Measurements from ENCODE around the gene SSB. TPM values are rescaled to one million over a fixed set of nuclear protein-coding genes. Genes with fewer than 3 reads are reported as not detected.
"Not testable (repeated sequence)": the region's sequence is repeated elsewhere in the genome, so short reads cannot be mapped to it uniquely, and the experiment has no call there.

SSB gene
- total and polyA plus RNA-seq, 9 donors: 76.4 to 128 (median 115) TPM

DNA sequence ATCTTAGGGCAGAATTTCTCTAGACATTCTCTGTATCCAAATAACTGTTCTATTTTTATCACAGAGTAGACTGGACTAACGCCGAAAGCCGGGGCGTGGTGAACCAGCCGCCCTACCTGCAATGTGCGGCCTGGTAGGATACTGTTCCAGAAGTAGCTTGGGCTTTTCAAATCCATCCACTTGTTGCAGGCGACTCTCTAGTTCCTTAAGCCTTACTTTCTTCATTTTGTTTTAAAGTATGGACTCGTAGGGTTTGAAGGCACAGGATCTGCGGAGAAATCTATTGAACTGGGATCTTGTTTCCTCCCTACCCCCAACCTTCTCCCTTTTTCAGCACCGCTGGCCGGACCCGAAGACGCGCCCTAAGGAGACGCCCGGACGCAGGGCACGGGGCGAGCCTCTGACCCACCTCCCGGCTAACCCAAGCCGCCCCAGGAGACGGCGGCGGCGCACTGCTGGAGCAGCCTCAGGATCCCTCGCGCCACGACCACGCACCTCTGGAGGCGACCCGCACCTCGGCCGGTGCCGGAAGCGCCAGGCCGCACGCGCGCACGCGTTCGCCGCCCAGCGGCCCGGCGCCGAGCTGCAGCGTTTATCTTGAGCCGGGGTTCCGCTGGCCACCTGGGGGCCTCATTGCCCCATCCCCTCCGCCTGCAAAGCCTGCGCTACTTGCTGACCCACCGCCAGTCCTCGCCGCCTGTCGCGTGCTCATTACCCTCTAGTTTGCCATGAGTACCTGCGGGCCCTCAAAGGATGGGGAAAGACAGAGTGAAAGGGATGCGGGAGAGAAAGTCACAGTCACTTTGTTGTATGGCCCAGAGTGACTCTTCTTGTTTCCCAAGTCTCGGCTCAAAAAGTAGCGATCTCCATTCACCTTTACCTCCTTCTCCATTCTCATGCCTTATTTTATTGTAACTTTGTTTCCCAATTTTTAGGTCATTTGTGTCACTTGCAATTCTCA is 26.0 kb downstream of the SSB start, which contains the start of gene METTL5:
METTL5 (minus strand) TSS at position 533 of the 961 bp plus-strand sequence; CDS start at position 225, 308 bp downstream.
- peaks cover 3% of the 10 kb centered on the region for H3K36me3 ChIP-seq (ENCODE audit: control insufficient read depth, insufficient read depth, low read length)
- no peaks in the 10 kb centered on the region for H3K27me3 ChIP-seq (ENCODE audit: control insufficient read depth, insufficient read depth, low read length)
- no peaks in the 10 kb centered on the region for H3K9me3 ChIP-seq (replicated peaks; ENCODE audit: control insufficient read depth, low read depth, low read length)
- peak; percentile 91 for DNase-seq
- H3K4me3 ChIP-seq (ENCODE audit: low read length): peak within 1 kb of the TSS; percentile 79
- under 1% methylated on average over 53 of the region's 61 CpGs for WGBS (ENCODE audit: insufficient coverage)
- peaks cover 11% of the 10 kb centered on the region for H3K4me1 ChIP-seq (ENCODE audit: control insufficient read depth, insufficient read depth, low read length)
- peak within 1 kb of the TSS; percentile 88 for H3K27ac ChIP-seq (ENCODE audit: low read length)

DNA sequence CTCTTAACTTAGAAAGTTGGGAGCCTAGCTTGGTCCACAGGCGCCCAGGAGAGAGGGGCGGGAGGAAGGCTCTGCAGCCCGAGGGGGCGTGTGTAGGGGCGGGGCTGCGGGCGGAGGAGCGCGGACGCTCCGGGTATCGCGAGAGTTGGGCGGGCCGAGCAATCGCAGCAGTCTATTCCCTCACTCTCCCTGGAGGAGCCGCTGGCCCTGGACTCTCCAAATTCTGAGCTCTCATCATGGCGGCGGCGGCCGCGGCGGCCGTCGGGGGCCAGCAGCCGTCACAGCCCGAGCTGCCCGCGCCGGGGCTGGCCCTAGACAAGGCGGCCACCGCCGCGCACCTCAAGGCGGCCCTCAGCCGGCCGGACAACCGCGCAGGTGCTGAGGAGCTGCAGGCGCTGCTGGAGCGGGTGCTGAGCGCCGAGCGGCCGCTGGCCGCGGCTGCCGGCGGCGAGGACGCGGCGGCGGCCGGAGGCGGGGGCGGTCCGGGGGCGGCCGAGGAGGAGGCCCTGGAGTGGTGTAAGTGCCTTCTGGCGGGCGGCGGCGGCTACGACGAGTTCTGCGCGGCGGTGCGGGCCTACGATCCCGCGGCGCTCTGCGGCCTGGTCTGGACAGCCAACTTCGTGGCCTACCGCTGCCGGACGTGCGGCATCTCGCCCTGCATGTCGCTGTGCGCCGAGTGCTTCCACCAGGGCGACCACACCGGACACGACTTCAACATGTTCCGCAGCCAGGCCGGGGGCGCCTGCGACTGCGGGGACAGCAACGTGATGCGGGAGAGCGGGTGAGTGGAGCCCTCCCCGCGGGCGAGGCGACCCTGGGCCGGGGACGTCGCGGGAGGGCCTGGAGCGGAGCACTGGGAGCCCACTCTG is 28.8 kb downstream of the SSB start, which contains the start of gene UBR3:
UBR3 (plus strand) TSS at position 183 of the 869 bp plus-strand sequence; CDS start at position 237, 54 bp downstream.
- Histone ChIP-seq H3K4me3 (ENCODE audit: low read length) (peak within 1 kb of the TSS; percentile 78), H3K36me3 (ENCODE audit: control insufficient read depth, insufficient read depth, low read length) (no peaks in the 10 kb centered on the region), H3K4me1 (ENCODE audit: control insufficient read depth, insufficient read depth, low read length) (peaks cover 11% of the 10 kb centered on the region), H3K27me3 (ENCODE audit: control insufficient read depth, insufficient read depth, low read length) (no peaks in the 10 kb centered on the region), H3K27ac (ENCODE audit: low read length) (peak within 1 kb of the TSS; percentile 77), H3K9me3 (replicated peaks; ENCODE audit: control insufficient read depth, low read depth, low read length) (no peaks in the 10 kb centered on the region)
- WGBS (ENCODE audit: insufficient coverage): under 1% methylated on average over 97 of the region's 104 CpGs
- peak; percentile 99 for DNase-seq

DNA sequence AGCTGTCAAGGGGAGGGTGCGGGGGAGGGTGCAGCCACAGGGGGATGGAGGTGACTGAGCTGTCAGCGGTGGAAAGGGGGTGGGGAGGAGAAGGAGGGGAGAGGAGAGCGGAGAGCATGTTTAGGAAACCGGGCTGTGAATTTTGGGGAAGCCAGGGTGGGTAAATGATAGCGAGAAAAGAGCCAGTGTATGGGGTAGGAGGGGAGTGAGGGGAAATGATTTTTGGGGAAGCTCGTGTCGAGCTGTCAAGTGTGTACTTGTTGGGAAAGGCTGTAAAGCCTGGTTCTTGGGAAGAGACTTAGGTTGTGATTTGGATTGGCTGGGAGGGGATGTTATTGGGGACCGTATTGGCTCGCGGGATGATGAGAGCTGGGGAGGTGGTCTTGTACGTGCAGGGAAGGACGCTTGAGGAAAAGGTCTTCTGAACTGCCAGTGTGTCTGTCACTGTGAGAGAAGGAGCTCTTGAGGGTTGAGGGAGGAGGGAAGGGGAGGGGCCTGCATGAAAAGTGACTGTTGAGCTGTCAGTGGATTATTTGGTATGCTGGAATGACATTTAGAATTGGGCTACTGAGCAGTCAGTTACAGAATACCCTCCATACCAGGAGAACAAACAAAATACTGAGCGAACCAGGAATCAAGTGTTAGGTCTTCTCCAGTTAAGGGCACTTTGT is 29.6 kb downstream of the SSB start:
- Histone ChIP-seq H3K9me3 (replicated peaks; ENCODE audit: control insufficient read depth, low read depth, low read length) (no peaks in the 10 kb centered on the region), H3K4me3 (ENCODE audit: low read length) (peak overlapping the region; percentile 78), H3K27me3 (ENCODE audit: control insufficient read depth, insufficient read depth, low read length) (no peaks in the 10 kb centered on the region), H3K27ac (ENCODE audit: low read length) (peak overlapping the region; percentile 77), H3K4me1 (ENCODE audit: control insufficient read depth, insufficient read depth, low read length) (peaks cover 11% of the 10 kb centered on the region), H3K36me3 (ENCODE audit: control insufficient read depth, insufficient read depth, low read length) (no peaks in the 10 kb centered on the region)
- WGBS (ENCODE audit: insufficient coverage): under 1% methylated on average over 12 of the region's 13 CpGs
- peak; percentile 62 for DNase-seq

DNA sequence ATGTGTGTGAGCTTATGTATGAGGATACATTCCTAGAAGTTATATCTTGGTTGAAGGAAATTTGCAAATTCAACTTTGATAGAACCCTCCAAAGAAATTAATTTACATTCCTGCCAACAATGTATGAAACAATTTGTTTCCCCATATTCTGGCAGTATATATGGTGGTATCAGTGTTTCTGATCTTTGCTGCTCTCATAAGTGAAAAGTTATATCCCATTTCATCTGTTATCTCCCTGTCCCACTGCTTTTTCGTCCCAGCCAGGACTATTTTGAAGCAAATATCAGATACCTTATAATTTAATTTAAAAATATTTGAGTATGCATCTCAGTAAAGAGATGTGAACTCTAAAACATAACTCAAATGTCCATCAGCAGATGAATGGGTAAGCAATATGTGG is 35.7 kb downstream of the SSB start:
- Histone ChIP-seq H3K36me3 (ENCODE audit: control insufficient read depth, insufficient read depth, low read length) (no peaks in the 10 kb centered on the region), H3K4me3 (ENCODE audit: low read length) (no peak overlapping the region), H3K4me1 (ENCODE audit: control insufficient read depth, insufficient read depth, low read length) (no peaks in the 10 kb centered on the region), H3K27me3 (ENCODE audit: control insufficient read depth, insufficient read depth, low read length) (no peaks in the 10 kb centered on the region), H3K27ac (ENCODE audit: low read length) (no peak overlapping the region), H3K9me3 (replicated peaks; ENCODE audit: control insufficient read depth, low read depth, low read length) (no peaks in the 10 kb centered on the region)
- DNase-seq: no peak
- no CpG with 5 or more reads among the region's 1 CpG for WGBS (ENCODE audit: insufficient coverage)

DNA sequence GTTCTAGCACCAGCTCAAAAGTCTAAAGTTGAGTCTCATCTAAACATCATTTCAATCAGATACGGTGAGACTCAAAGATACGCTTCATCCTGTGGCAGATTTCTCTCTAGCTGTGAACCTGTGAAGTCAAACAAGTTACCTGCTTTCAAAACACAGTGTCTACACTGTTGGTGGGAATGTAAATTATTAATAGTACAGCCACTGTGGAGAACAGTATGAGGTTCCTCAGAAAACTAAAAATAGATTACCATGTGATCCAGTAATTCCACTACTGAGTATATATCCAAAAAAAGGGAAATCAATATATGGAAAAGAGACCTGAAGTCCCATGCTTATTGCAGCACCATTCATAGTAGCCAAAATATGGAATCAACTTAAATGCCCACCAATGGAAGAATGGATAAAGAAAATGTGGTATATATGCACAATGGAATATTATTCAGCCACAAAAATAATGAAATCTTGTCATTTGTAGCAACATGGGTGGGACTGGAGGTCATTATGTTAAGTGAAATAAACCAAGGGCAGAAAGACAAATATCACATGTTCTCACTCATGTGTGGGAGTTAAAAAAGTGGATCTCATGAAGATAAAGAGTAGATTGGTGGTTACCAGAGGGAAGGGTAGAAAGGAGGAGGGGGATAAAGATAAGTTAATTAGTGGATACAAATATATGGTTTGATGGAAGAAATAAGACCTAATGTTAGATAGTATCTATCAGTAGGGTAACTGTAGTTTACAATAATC is 40.2 kb downstream of the SSB start:
- H3K9me3 ChIP-seq (replicated peaks; ENCODE audit: control insufficient read depth, low read depth, low read length): no peaks in the 10 kb centered on the region
- no peak overlapping the region for H3K4me3 ChIP-seq (ENCODE audit: low read length)
- no CpG with 5 or more reads among the region's 2 CpGs for WGBS (ENCODE audit: insufficient coverage)
- no peaks in the 10 kb centered on the region for H3K4me1 ChIP-seq (ENCODE audit: control insufficient read depth, insufficient read depth, low read length)
- peaks cover 3% of the 10 kb centered on the region for H3K36me3 ChIP-seq (ENCODE audit: control insufficient read depth, insufficient read depth, low read length)
- H3K27me3 ChIP-seq (ENCODE audit: control insufficient read depth, insufficient read depth, low read length): no peaks in the 10 kb centered on the region
- DNase-seq: no peak
- H3K27ac ChIP-seq (ENCODE audit: low read length): no peak overlapping the region

DNA sequence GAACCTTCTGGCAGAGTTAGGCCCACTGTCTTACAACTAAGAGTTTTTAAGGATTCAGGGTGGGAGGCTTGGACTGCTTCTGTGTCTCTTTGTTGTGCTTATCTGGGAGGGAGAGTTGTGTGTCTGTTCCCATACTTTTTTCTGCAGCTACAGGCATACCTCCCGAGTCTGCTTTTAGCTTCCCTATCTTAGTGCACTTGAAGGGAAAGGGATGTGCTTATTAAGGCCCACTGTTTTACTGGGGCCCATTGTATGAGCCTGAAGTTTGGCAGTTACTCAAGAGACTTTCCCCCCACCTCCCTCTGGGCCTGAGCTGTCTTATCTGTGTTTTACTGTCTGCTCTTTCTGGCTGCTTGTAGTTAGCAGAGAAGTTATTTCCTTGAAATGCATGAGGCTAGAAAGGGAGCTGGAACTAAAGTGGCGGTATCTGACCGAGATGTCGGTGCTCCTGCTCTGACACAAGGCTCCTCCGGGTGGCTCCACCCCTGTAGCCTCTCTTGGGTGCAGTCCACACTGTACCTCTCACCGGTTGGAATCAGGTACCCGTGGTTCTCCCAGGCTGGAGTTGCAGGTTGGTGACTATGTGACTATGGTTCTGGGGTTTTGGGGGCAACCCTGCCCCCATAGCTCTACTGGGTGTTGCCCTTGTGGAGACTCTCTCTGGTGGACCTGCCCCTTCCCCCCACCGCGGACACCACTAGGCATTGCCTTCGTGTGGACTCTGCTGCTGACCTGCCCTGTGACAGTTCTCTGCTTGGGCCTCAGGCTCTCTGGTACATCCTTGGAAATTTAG is 41.5 kb downstream of the SSB start:
- 83% methylated on average over 5 of the region's 10 CpGs for WGBS (ENCODE audit: insufficient coverage)
- Histone ChIP-seq H3K27me3 (ENCODE audit: control insufficient read depth, insufficient read depth, low read length) (no peaks in the 10 kb centered on the region), H3K36me3 (ENCODE audit: control insufficient read depth, insufficient read depth, low read length) (peaks cover 3% of the 10 kb centered on the region), H3K4me1 (ENCODE audit: control insufficient read depth, insufficient read depth, low read length) (no peaks in the 10 kb centered on the region), H3K27ac (ENCODE audit: low read length) (no peak overlapping the region), H3K4me3 (ENCODE audit: low read length) (no peak overlapping the region), H3K9me3 (replicated peaks; ENCODE audit: control insufficient read depth, low read depth, low read length) (no peaks in the 10 kb centered on the region)
- DNase-seq: no peak

DNA sequence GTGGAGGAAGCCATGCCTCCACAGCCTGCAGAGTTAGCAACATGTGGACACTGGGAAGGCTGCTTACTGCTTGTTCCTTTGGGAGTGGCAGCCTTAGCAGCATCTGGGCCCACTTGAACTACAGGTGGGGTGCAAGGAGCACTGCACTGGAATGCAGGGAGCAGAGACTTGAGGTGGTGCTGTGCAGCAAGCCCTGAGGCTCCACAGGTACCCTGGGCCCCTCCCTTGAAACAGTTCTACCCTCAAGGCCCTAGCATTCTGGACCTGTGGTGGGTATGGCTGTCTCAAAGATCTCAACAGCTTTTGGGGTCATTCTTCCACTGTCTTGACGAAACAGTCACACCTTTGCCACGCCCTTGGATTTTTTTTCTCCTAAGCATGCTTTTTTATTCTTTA is 42.1 kb downstream of the SSB start:
- no peak for DNase-seq
- H3K9me3 ChIP-seq (replicated peaks; ENCODE audit: control insufficient read depth, low read depth, low read length): no peaks in the 10 kb centered on the region
- no peaks in the 10 kb centered on the region for H3K27me3 ChIP-seq (ENCODE audit: control insufficient read depth, insufficient read depth, low read length)
- H3K4me3 ChIP-seq (ENCODE audit: low read length): no peak overlapping the region
- WGBS (ENCODE audit: insufficient coverage): no CpG with 5 or more reads among the region's 2 CpGs
- no peaks in the 10 kb centered on the region for H3K4me1 ChIP-seq (ENCODE audit: control insufficient read depth, insufficient read depth, low read length)
- H3K36me3 ChIP-seq (ENCODE audit: control insufficient read depth, insufficient read depth, low read length): peaks cover 3% of the 10 kb centered on the region
- H3K27ac ChIP-seq (ENCODE audit: low read length): no peak overlapping the region

DNA sequence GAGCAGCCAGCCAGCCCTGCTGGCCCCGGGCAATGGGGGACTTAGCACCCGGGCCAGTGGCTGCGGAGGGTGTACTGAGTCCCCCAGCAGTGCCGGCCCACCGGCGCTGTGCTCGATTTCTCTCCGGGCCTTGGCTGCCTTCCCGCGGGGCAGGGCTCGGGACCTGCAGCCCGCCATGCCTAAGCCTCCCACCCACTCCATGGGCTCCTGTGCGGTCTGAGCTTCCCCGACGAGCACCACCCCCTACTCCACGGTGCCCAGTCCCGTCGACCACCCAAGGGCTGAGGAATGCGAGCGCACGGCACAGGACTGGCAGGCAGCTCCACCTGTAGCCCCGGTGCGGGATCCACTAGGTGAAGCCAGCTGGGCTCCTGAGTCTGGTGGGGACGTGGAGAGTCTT is 43.0 kb downstream of the SSB start:
- WGBS (ENCODE audit: insufficient coverage): no CpG with 5 or more reads among the region's 24 CpGs

DNA sequence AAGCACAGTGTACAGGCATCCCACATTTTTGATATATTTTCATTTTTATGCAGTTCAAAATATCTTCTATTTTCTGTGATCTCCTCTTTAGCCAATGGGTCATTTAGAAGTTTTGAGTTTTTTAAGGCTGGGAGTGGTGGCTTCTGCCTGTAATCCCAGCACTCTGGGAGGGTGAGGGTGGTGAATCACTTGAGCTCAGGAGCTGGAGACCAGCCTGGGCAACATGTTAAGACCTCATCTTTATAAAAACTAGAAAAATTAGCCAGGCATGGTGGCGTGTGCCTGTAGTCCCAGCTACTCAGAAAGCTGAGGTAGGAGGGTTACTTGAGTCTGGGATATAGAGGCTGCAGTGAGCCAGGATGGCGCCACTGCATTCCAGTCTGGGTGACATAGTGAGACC is 46.3 kb downstream of the SSB start:
- no peak for DNase-seq

More for the DNA sequence above, 43.0 kb downstream of the SSB start:
- H3K36me3 ChIP-seq (ENCODE audit: control insufficient read depth, insufficient read depth, low read length); H3K27me3 ChIP-seq (ENCODE audit: control insufficient read depth, insufficient read depth, low read length); H3K4me3 ChIP-seq (ENCODE audit: low read length); H3K4me1 ChIP-seq (ENCODE audit: control insufficient read depth, insufficient read depth, low read length); DNase-seq; H3K9me3 ChIP-seq (replicated peaks; ENCODE audit: control insufficient read depth, low read depth, low read length); H3K27ac ChIP-seq (ENCODE audit: low read length): not testable (repeated sequence)

More for the DNA sequence above, 46.3 kb downstream of the SSB start:
- WGBS (ENCODE audit: insufficient coverage): no CpG with 5 or more reads among the region's 2 CpGs
- H3K27ac ChIP-seq (ENCODE audit: low read length): no peak overlapping the region
- peaks cover 4% of the 10 kb centered on the region for H3K4me1 ChIP-seq (ENCODE audit: control insufficient read depth, insufficient read depth, low read length)
- H3K4me3 ChIP-seq (ENCODE audit: low read length): no peak overlapping the region
- no peaks in the 10 kb centered on the region for H3K9me3 ChIP-seq (replicated peaks; ENCODE audit: control insufficient read depth, low read depth, low read length)
- H3K36me3 ChIP-seq (ENCODE audit: control insufficient read depth, insufficient read depth, low read length): peaks cover 10% of the 10 kb centered on the region
- no peaks in the 10 kb centered on the region for H3K27me3 ChIP-seq (ENCODE audit: control insufficient read depth, insufficient read depth, low read length)

Data from muscle of leg (tissue), 11 donors.